Right atrium auricular region (tissue), 2 donors: ENCODE measurements around the gene KRTAP10-12. TPM values are rescaled to one million over a fixed set of nuclear protein-coding genes. Genes with fewer than 3 reads are reported as not detected.
A peak's percentile ranks its signal among the peaks of the same experiment; 100 is the strongest.
"Not testable (repeated sequence)": the region's sequence is repeated elsewhere in the genome, so short reads cannot be mapped to it uniquely, and the experiment has no call there.

Experiments
- DNase-seq: peaks from one replicate; pipeline ENCODE4 v3.0.0-alpha.2; 2019; ENCODE audit warnings: low spot score
- H3K27ac ChIP-seq, 2 donors: fragments of 200-600 bp; sonication (generic); 1 replicate in 1 of 2; 2 replicates in 1 of 2; pipeline ENCODE4 v1.5.1; 2016 to 2019
- H3K27me3 ChIP-seq, 2 donors: fragments of 200-600 bp; sonication (generic); one replicate each; pipeline versions ENCODE4 v1.5.1 to v1.6.0; 2017 to 2019
- H3K36me3 ChIP-seq: fragments of 200-600 bp; sonication (generic); one replicate; pipeline ENCODE4 v1.5.1; 2016
- H3K4me1 ChIP-seq, 2 donors: fragments of 200-600 bp; sonication (generic); one replicate each; pipeline versions ENCODE4 v1.5.1 to v1.6.0; 2017 to 2019
- H3K4me3 ChIP-seq, 2 donors: fragments of 200-600 bp; sonication (generic); 1 replicate in 1 of 2; 2 replicates in 1 of 2; pipeline ENCODE4 v1.5.1; 2017 to 2019; ENCODE audit warnings: mild to moderate bottlenecking in 1 of 2, moderate library complexity in 1 of 2
- H3K9me3 ChIP-seq, 2 donors: fragments of 200-600 bp; sonication (generic); one replicate each; pipeline ENCODE4 v1.5.1; 2019
- total RNA-seq, 2 donors: library from RNA; depleted of rRNA; stranded (reverse); fragments of >200 nt; gene quantifications; one replicate each; pipeline ENCODE4 v1.1.0, GENCODE V29; 2016
- TF ChIP-seq, protein P1 (sequence below), 2 donors: fragments of 200-600 bp; sonication (generic); IDR thresholded peaks; one replicate each; pipeline ENCODE4 v1.5.1; 2019; ENCODE audit warnings: antibody characterized with exemption in 2 of 2

The KRTAP10-12 gene
- total RNA-seq, 2 donors from 2014 or later: not detected

DNA sequence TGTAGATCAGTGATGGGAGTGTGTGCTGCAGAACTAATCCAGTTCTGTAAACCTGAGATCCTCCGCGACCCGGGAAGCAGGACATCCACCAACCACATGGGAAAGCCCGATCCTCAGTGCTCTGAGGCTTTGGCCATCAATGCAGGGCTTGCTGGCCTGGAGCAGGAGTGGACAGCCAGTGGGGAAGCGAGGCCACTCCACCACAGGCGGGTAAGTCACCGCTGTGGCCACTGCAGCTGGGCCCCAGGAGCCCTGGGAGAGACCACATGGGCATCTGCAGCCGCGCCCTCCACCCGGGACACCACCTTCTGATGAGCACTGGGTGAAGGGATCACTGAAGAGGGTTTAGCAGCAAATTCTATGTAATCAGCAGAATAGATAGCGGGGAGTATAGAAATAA is 15.8 kb upstream of the KRTAP10-12 start:
- no peak overlapping the region for H3K4me3 ChIP-seq

DNA sequence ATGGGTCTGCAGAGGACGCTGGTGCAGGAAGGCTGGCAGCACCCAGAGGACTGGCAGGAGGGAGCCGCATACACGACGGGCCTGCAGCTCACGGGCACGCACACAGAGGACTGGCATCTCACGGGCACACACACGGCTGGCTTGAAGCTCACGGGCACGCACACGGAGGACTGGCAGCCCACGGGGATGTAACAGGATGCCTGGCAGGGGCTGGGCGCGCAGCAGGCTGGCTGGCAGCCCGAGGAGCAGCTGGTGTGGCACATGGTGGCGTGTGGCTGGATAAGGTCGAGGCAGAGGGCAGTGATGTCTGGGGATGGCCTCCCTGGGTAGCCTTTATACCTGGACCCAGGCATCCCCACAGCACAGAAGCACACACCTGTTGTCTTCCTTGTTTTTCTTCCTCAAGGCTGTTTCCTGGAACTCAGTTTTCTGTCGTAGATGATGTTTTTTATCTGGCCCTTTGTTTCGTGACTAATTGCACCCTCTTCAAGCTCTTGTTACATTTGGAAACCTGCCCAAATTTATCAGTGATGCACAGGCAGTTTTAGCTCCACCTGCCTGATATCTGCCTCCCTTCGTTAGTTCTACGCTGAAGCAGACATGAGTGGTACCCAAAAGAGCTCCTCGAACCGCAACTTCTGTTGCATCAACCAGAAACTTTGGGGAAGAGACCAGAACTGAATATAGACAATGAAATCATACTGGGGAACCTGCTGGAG is 15.0 kb upstream of the KRTAP10-12 start, which contains the start of gene KRTAP12-1:
Gene KRTAP12-1 (minus strand): TSS at position 303 of the 719 bp plus-strand sequence. CDS start 40 bp downstream, at position 263.
- DNase-seq: peak; percentile 47
- H3K36me3 ChIP-seq: no peaks in the 10 kb centered on the region
- TF ChIP-seq, protein P1, sequence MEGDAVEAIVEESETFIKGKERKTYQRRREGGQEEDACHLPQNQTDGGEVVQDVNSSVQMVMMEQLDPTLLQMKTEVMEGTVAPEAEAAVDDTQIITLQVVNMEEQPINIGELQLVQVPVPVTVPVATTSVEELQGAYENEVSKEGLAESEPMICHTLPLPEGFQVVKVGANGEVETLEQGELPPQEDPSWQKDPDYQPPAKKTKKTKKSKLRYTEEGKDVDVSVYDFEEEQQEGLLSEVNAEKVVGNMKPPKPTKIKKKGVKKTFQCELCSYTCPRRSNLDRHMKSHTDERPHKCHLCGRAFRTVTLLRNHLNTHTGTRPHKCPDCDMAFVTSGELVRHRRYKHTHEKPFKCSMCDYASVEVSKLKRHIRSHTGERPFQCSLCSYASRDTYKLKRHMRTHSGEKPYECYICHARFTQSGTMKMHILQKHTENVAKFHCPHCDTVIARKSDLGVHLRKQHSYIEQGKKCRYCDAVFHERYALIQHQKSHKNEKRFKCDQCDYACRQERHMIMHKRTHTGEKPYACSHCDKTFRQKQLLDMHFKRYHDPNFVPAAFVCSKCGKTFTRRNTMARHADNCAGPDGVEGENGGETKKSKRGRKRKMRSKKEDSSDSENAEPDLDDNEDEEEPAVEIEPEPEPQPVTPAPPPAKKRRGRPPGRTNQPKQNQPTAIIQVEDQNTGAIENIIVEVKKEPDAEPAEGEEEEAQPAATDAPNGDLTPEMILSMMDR (IDR thresholded peaks at IDR 0.05): no peak
- no peak within 1 kb of the TSS for H3K4me3 ChIP-seq
- no peaks in the 10 kb centered on the region for H3K27me3 ChIP-seq
- no peaks in the 10 kb centered on the region for H3K9me3 ChIP-seq
- H3K27ac ChIP-seq: no peak within 1 kb of the TSS
- H3K4me1 ChIP-seq: no peaks in the 10 kb centered on the region

More for the DNA sequence above, 15.8 kb upstream of the KRTAP10-12 start:
- Histone ChIP-seq H3K9me3 (no peaks in the 10 kb centered on the region), H3K4me1 (no peaks in the 10 kb centered on the region), H3K36me3 (no peaks in the 10 kb centered on the region), H3K27me3 (no peaks in the 10 kb centered on the region), H3K27ac (no peak overlapping the region)
- peak; percentile 23 for DNase-seq
- TF ChIP-seq, protein P1 (IDR thresholded peaks at IDR 0.05): no peak

DNA sequence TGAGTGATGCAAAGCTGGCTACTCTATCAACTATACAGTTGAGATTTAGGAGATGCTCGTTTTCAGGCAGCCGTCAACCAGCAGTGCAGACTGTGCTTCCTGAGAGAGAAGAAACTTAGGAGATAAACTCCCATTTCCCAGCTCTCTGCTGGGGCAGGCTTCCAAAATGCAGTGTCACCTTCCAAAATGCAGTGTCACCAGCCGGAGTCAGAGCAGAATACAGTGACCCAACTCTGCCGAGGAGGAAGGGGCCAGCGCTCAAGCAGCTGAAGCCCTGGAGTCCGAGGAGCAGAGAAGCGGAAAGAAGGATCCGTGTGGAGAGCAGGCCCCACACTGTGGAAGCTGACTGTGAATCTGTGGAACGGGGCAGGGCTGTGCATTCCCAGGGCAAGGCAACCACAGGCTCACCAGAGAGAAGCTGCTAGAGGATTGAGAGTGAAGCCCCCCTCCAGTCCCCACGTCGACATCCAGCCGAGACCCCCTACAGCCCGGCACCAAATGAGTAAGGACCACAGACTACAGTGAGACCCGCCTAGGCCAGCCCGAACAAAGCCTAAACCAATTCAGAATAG is 14.3 kb upstream of the KRTAP10-12 start:
- Histone ChIP-seq H3K27me3 (no peaks in the 10 kb centered on the region), H3K36me3 (no peaks in the 10 kb centered on the region), H3K4me3 (no peak overlapping the region), H3K4me1 (no peaks in the 10 kb centered on the region), H3K27ac (no peak overlapping the region), H3K9me3 (no peaks in the 10 kb centered on the region)
- peak; percentile 30 for DNase-seq
- TF ChIP-seq, protein P1 (IDR thresholded peaks at IDR 0.05): no peak

DNA sequence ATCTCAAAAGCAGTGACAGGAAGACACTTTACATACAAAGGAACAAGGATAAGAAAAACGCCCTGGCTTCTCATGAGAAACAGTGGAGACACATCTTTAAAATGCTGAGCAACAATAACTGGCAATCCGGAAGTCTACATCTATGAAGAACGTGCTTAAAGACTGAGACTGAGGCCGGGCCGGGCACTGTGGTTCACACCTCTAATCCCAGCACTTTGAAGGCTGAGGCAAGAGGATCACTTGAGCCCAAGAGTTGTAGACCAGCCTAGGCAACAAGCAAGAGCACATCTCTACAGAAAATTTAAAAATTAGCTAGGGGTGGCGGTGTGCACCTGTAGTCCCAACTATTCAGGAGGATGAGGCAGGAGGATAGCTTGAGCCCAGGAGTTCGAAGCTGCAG is 12.9 kb upstream of the KRTAP10-12 start:
- H3K4me1 ChIP-seq: no peaks in the 10 kb centered on the region
- no peak overlapping the region for H3K27ac ChIP-seq
- H3K4me3 ChIP-seq: no peak overlapping the region
- H3K9me3 ChIP-seq: no peaks in the 10 kb centered on the region
- TF ChIP-seq, protein P1 (IDR thresholded peaks at IDR 0.05): no peak
- H3K27me3 ChIP-seq: no peaks in the 10 kb centered on the region
- DNase-seq: no peak
- H3K36me3 ChIP-seq: no peaks in the 10 kb centered on the region

DNA sequence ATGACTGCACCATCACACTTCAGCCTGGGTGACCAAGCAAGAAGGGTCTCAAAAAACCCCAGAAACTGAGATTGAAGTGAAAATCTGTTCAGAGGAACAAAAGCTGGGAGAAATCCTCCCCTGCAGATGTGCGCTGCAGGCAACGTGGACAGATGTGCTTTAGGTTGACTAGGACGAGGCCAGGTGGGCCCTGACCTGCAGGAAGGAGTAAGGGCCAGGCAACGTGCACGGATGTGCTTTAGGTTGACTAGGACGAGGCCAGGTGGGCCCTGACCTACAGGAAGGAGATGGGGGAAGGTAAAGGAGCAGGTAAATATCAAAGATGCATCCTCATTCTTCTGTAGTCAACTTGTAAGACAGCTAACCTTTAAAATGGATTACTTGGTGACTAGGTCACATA is 12.5 kb upstream of the KRTAP10-12 start:
- H3K36me3 ChIP-seq: no peaks in the 10 kb centered on the region
- no peaks in the 10 kb centered on the region for H3K9me3 ChIP-seq
- H3K27ac ChIP-seq: no peak overlapping the region
- peak; percentile 21 for DNase-seq
- H3K27me3 ChIP-seq: no peaks in the 10 kb centered on the region
- no peak overlapping the region for H3K4me3 ChIP-seq
- TF ChIP-seq, protein P1 (IDR thresholded peaks at IDR 0.05): no peak
- H3K4me1 ChIP-seq: no peaks in the 10 kb centered on the region

DNA sequence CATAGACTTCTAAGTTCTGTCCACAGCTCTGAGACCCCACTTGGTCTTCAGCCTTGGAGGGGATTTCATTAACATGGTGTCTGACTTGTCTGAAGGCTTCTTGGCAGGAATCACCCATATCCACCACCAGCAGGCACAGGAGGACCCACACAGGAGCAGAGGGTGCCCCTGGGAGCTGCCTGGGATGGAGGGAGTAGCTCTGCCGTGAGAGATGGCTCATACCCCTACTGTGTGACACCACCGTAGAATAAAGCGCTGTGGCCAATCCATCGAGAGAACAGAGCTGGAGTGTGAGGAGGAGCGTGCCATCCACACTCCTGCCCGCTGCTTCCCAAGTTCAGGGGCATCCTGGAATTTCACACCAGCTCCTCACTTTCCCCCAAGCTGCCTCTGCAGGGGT is 11.9 kb upstream of the KRTAP10-12 start:
- not testable (repeated sequence) for H3K36me3 ChIP-seq, H3K9me3 ChIP-seq, H3K27ac ChIP-seq, H3K4me3 ChIP-seq, H3K27me3 ChIP-seq, H3K4me1 ChIP-seq, DNase-seq
